Measurements from ENCODE around the gene MT1HL1. TPM values are rescaled to one million over a fixed set of nuclear protein-coding genes. Genes with fewer than 3 reads are reported as not detected.

MT1HL1 gene
- total RNA-seq, 1 experiment from 2014 or later, result not detected

GRCh38 chr1:237029850-237030535 lies 25.8 kb upstream of the MT1HL1 start:
- Histone ChIP-seq H3K36me3 (ENCODE audit: low read depth, low read length) (no peaks in the 10 kb centered on the region), H3K27ac (ENCODE audit: low read length) (no peak overlapping the region), H3K9me3 (ENCODE audit: low read length) (no peaks in the 10 kb centered on the region), H3K27me3 (ENCODE audit: low read length) (0 out of 2 replicates have a peak, but pooled peaks cover 5% of the 10 kb centered on the region), H3F3A (ENCODE audit: low read length, unreplicated experiment) (no peaks in the 10 kb centered on the region), H3K4me3 (ENCODE audit: low read length) (no peak overlapping the region), H3K9me2 (replicated peaks; ENCODE audit: low read length) (no peaks in the 10 kb centered on the region), H4K20me1 (ENCODE audit: low read length) (no peaks in the 10 kb centered on the region), H3K79me2 (ENCODE audit: low read length) (no peaks in the 10 kb centered on the region), H2AFZ (ENCODE audit: low read length) (no peak overlapping the region), H3K4me2 (ENCODE audit: low read length) (no peak overlapping the region), H3K4me1 (ENCODE audit: insufficient read depth, low read length) (no peaks in the 10 kb centered on the region), H3K9ac (ENCODE audit: low read length) (no peak overlapping the region)
- DNase-seq (no peak), ATAC-seq (no peak)
- CTCF ChIA-PET, result no interaction called here
- intact Hi-C loops (cut with micrococcal nuclease), result no loop called here
- no TSS peak for BruUV-seq (replicated peaks)
- POLR2A ChIA-PET (ENCODE audit: unreplicated experiment), result no interaction called here
- TF ChIP-seq EZH2phosphoT487 (IDR thresholded peaks at IDR 0.05; ENCODE audit: borderline replicate concordance, low read length) (no peak), CTCF (conservative IDR thresholded peaks at IDR 0.05; ENCODE audit: low read depth, low read length) (no peak), EZH2 (IDR thresholded peaks at IDR 0.05; ENCODE audit: low read length, unreplicated experiment) (no peak)

GRCh38 chr1:237029240-237029639 lies 25.0 kb upstream of the MT1HL1 start:
- H3K36me3 ChIP-seq (ENCODE audit: low read depth, low read length), result no peaks in the 10 kb centered on the region
- no peaks in the 10 kb centered on the region for H3K4me1 ChIP-seq (ENCODE audit: insufficient read depth, low read length)
- TF ChIP-seq CTCF (conservative IDR thresholded peaks at IDR 0.05; ENCODE audit: low read depth, low read length) (no peak), EZH2phosphoT487 (IDR thresholded peaks at IDR 0.05; ENCODE audit: borderline replicate concordance, low read length) (no peak), EZH2 (IDR thresholded peaks at IDR 0.05; ENCODE audit: low read length, unreplicated experiment) (no peak)
- no peaks in the 10 kb centered on the region for H3K79me2 ChIP-seq (ENCODE audit: low read length)
- H3K4me2 ChIP-seq (ENCODE audit: low read length), result no peak overlapping the region
- ChIA-PET CTCF (no interaction called here), POLR2A (ENCODE audit: unreplicated experiment) (no interaction called here)
- H3K9me3 ChIP-seq (ENCODE audit: low read length), result no peaks in the 10 kb centered on the region
- ATAC-seq, result no peak
- intact Hi-C loops (cut with micrococcal nuclease), result no loop called here
- no peak for DNase-seq
- no peaks in the 10 kb centered on the region for H4K20me1 ChIP-seq (ENCODE audit: low read length)
- no peak overlapping the region for H3K27ac ChIP-seq (ENCODE audit: low read length)
- H3K9ac ChIP-seq (ENCODE audit: low read length), result no peak overlapping the region
- H3F3A ChIP-seq (ENCODE audit: low read length, unreplicated experiment), result no peaks in the 10 kb centered on the region
- no peaks in the 10 kb centered on the region for H3K9me2 ChIP-seq (replicated peaks; ENCODE audit: low read length)
- no peak overlapping the region for H3K4me3 ChIP-seq (ENCODE audit: low read length)
- 0 out of 2 replicates have a peak, but pooled peaks cover 5% of the 10 kb centered on the region for H3K27me3 ChIP-seq (ENCODE audit: low read length)
- H2AFZ ChIP-seq (ENCODE audit: low read length), result no peak overlapping the region
- BruUV-seq (replicated peaks), result no TSS peak

GRCh38 chr1:237025358-237026074 lies 21.3 kb upstream of the MT1HL1 start:
- ChIA-PET POLR2A (ENCODE audit: unreplicated experiment) (no interaction called here), CTCF (no interaction called here)
- 0 out of 2 replicates have a peak, but pooled peaks cover 5% of the 10 kb centered on the region for H3K27me3 ChIP-seq (ENCODE audit: low read length)
- no peak overlapping the region for H2AFZ ChIP-seq (ENCODE audit: low read length)
- H3K36me3 ChIP-seq (ENCODE audit: low read depth, low read length), result no peaks in the 10 kb centered on the region
- TF ChIP-seq EZH2phosphoT487 (IDR thresholded peaks at IDR 0.05; ENCODE audit: borderline replicate concordance, low read length), result no peak
- no peaks in the 10 kb centered on the region for H3F3A ChIP-seq (ENCODE audit: low read length, unreplicated experiment)
- no TSS peak for BruUV-seq (replicated peaks)
- H3K27ac ChIP-seq (ENCODE audit: low read length), result no peak overlapping the region
- H3K79me2 ChIP-seq (ENCODE audit: low read length), result no peaks in the 10 kb centered on the region
- H4K20me1 ChIP-seq (ENCODE audit: low read length), result no peaks in the 10 kb centered on the region
- H3K4me2 ChIP-seq (ENCODE audit: low read length), result no peak overlapping the region
- no peaks in the 10 kb centered on the region for H3K9me3 ChIP-seq (ENCODE audit: low read length)
- no peaks in the 10 kb centered on the region for H3K9me2 ChIP-seq (replicated peaks; ENCODE audit: low read length)
- no peak for DNase-seq
- intact Hi-C loops (cut with micrococcal nuclease), result no loop called here
- H3K4me3 ChIP-seq (ENCODE audit: low read length), result no peak overlapping the region
- no peak overlapping the region for H3K9ac ChIP-seq (ENCODE audit: low read length)
- H3K4me1 ChIP-seq (ENCODE audit: insufficient read depth, low read length), result no peaks in the 10 kb centered on the region
- ATAC-seq, result no peak

Measured in PC-3 (cell line).